Keratinocyte (primary cell): ENCODE measurements around the gene PEX11G.

ENCODE experiments used
- EZH2 ChIP-seq: IDR thresholded peaks from one replicate; pipeline ENCODE4 v1.6.1; 2012; ENCODE audit warnings: inconsistent platforms, mild to moderate bottlenecking, low read length, moderate library complexity
- TF ChIP-seq, protein P1 (sequence below), 3 experiments: IDR thresholded peaks in 1 of 3; conservative IDR thresholded peaks in 1 of 3; optimal IDR thresholded peaks in 1 of 3; 2 replicates in 2 of 3; 3 replicates in 1 of 3; pipeline versions ENCODE3 to v1.5.1; 2011; ENCODE audit warnings: low read length in 3 of 3, mild to moderate bottlenecking in 3 of 3, moderate library complexity in 2 of 3, control low read depth in 1 of 3, inconsistent platforms in 1 of 3; ENCODE audit not compliant: insufficient read depth in 2 of 3; ENCODE audit errors: extremely low read depth in 1 of 3

- TF ChIP-seq, protein P1, sequence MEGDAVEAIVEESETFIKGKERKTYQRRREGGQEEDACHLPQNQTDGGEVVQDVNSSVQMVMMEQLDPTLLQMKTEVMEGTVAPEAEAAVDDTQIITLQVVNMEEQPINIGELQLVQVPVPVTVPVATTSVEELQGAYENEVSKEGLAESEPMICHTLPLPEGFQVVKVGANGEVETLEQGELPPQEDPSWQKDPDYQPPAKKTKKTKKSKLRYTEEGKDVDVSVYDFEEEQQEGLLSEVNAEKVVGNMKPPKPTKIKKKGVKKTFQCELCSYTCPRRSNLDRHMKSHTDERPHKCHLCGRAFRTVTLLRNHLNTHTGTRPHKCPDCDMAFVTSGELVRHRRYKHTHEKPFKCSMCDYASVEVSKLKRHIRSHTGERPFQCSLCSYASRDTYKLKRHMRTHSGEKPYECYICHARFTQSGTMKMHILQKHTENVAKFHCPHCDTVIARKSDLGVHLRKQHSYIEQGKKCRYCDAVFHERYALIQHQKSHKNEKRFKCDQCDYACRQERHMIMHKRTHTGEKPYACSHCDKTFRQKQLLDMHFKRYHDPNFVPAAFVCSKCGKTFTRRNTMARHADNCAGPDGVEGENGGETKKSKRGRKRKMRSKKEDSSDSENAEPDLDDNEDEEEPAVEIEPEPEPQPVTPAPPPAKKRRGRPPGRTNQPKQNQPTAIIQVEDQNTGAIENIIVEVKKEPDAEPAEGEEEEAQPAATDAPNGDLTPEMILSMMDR (optimal IDR thresholded peaks at IDR 0.05 in 1 of 3, IDR thresholded peaks at IDR 0.05 in 1 of 3, conservative IDR thresholded peaks at IDR 0.05 in 1 of 3; ENCODE audit: extremely low read depth in 1 of 3, insufficient read depth in 2 of 3, low read length in 3 of 3): no peak
- TF ChIP-seq EZH2: no peak
These were observed 30.7 kb upstream of the PEX11G start for GRCh38 chr19:7519361-7520130.
